Smooth muscle cell (in vitro differentiated cells): ENCODE results near the gene DOCK7. TPM values are rescaled to one million over a fixed set of nuclear protein-coding genes. Genes with fewer than 3 reads are reported as not detected.

Experiments used
- DNase-seq: peaks from one replicate; lab custom pipeline; 2025; ENCODE audit not compliant: unreplicated experiment; lab: John Stamatoyannopoulos, UW
- H2AFZ ChIP-seq: fragments of 200-600 bp; sonication (generic); 2 replicates; pipeline ENCODE4 v1.6.0; 2016; ENCODE audit warnings: antibody characterized with exemption, low read depth, mild to moderate bottlenecking
- H3F3A ChIP-seq: fragments of 200-600 bp; sonication (generic); 2 replicates; pipeline ENCODE4 v1.6.0; 2017; ENCODE audit warnings: antibody characterized with exemption, low read depth
- H3K27ac ChIP-seq: fragments of 200-600 bp; sonication (generic); 2 replicates; pipeline ENCODE4 v1.5.1; 2016; ENCODE audit warnings: low read depth, mild to moderate bottlenecking
- H3K27me3 ChIP-seq: fragments of 200-600 bp; sonication (generic); 2 replicates; pipeline ENCODE4 v1.6.1; 2016; ENCODE audit warnings: low read depth, mild to moderate bottlenecking
- H3K36me3 ChIP-seq: fragments of 200-600 bp; sonication (generic); 2 replicates; pipeline ENCODE4 v1.5.1; 2016; ENCODE audit warnings: low read depth
- H3K4me1 ChIP-seq: fragments of 200-600 bp; sonication (generic); 2 replicates; pipeline ENCODE4 v1.5.1; 2016; ENCODE audit warnings: low read depth
- H3K4me2 ChIP-seq: fragments of 200-600 bp; sonication (generic); 2 replicates; pipeline ENCODE4 v1.6.0; 2016; ENCODE audit warnings: mild to moderate bottlenecking
- H3K4me3 ChIP-seq: fragments of 200-600 bp; sonication (generic); 2 replicates; pipeline ENCODE4 v1.5.1; 2016; ENCODE audit warnings: mild to moderate bottlenecking
- H3K79me2 ChIP-seq: fragments of 200-600 bp; sonication (generic); 2 replicates; pipeline ENCODE4 v1.6.0; 2016; ENCODE audit warnings: low read depth, mild to moderate bottlenecking
- H3K9ac ChIP-seq: fragments of 200-600 bp; sonication (generic); 2 replicates; pipeline ENCODE4 v1.6.0; 2016; ENCODE audit warnings: low read depth
- H3K9me3 ChIP-seq: fragments of 200-600 bp; sonication (generic); replicated peaks from 2 replicates; pipeline ENCODE4 v1.5.1; 2016; ENCODE audit warnings: low read depth
- H4K20me1 ChIP-seq: fragments of 200-600 bp; sonication (generic); 2 replicates; pipeline ENCODE4 v1.6.0; 2016; ENCODE audit warnings: low read depth
- WGBS: methylation state at CpG from one replicate; pipeline ENCODE4 v1.1.7; 2016; ENCODE audit warnings: low lambda C conversion rate; 5-methylcytosine and 5-hydroxymethylcytosine counted together
- polyA plus RNA-seq: library from polyadenylated mRNA; unstranded; fragments of >200 nt; fragmentation: Nextera tagmentation; extraction: Ambion mirVana; gene quantifications from 2 replicates; pipeline ENCODE4 v1.2.1, GENCODE V29; 2016
- total RNA-seq: library from RNA; depleted of rRNA; stranded (reverse); fragments of >200 nt; gene quantifications from 2 replicates; pipeline ENCODE4 v1.2.3, GENCODE V29; 2014
- TF ChIP-seq, protein P1 (sequence below): fragments of 200-600 bp; sonication (generic); IDR thresholded peaks from 2 replicates; pipeline ENCODE4 v1.5.1; 2017; ENCODE audit warnings: borderline replicate concordance, mild to moderate bottlenecking, antibody characterized with exemption; ENCODE audit not compliant: insufficient read depth, poor library complexity, severe bottlenecking

Gene DOCK7
- total and polyA plus RNA-seq, 2 experiments from 2014 or later, result 19.6 to 81.3 TPM

DNA sequence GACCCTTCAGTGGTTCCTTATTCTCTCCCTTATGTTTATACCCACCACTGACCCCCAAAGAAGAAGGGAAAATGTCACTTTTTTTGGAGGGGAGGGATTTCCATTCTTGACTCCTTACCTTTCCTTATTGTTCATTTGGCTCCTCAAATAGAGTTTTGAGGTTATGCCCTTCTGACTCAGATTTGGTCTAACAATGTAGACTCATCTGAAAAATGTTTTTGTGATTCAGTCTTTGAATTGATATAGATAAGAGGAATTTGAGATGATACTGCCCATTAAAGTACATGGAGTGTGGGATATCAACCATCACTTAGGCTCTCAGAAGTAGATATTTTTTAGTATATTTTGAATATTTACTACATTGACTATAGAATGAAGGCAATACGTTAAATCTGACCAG lies 235.2 kb downstream of the DOCK7 start:
- no peaks in the 10 kb centered on the region for H3K9me3 ChIP-seq
- H4K20me1 ChIP-seq, result peaks cover 3% of the 10 kb centered on the region
- no peak overlapping the region for H3K9ac ChIP-seq
- DNase-seq, result no peak
- no peaks in the 10 kb centered on the region for H3K79me2 ChIP-seq
- H3K36me3 ChIP-seq, result peaks cover 9% of the 10 kb centered on the region
- no peak overlapping the region for H3K4me2 ChIP-seq
- no peak overlapping the region for H2AFZ ChIP-seq
- TF ChIP-seq, protein P1, sequence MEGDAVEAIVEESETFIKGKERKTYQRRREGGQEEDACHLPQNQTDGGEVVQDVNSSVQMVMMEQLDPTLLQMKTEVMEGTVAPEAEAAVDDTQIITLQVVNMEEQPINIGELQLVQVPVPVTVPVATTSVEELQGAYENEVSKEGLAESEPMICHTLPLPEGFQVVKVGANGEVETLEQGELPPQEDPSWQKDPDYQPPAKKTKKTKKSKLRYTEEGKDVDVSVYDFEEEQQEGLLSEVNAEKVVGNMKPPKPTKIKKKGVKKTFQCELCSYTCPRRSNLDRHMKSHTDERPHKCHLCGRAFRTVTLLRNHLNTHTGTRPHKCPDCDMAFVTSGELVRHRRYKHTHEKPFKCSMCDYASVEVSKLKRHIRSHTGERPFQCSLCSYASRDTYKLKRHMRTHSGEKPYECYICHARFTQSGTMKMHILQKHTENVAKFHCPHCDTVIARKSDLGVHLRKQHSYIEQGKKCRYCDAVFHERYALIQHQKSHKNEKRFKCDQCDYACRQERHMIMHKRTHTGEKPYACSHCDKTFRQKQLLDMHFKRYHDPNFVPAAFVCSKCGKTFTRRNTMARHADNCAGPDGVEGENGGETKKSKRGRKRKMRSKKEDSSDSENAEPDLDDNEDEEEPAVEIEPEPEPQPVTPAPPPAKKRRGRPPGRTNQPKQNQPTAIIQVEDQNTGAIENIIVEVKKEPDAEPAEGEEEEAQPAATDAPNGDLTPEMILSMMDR, result no peak
- 100% methylated on average over 1 of the region's 1 CpG for WGBS
- no peak overlapping the region for H3K4me3 ChIP-seq
- H3F3A ChIP-seq, result no peaks in the 10 kb centered on the region
- H3K4me1 ChIP-seq, result no peaks in the 10 kb centered on the region
- H3K27me3 ChIP-seq, result no peaks in the 10 kb centered on the region
- no peak overlapping the region for H3K27ac ChIP-seq

DNA sequence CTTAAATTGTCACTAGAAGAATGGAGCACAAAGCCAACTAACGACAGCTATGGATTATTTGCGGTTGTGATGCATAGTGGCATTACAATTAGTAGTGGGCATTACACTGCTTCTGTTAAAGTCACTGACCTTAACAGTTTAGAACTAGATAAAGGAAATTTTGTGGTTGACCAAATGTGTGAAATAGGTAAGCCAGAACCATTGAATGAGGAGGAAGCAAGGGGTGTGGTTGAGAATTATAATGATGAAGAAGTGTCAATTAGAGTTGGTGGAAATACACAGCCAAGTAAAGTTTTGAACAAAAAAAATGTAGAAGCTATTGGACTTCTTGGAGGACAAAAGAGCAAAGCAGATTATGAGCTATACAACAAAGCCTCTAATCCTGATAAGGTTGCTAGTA lies 237.9 kb downstream of the DOCK7 start:
- 98% methylated on average over 2 of the region's 2 CpGs for WGBS
- Histone ChIP-seq H4K20me1 (no peaks in the 10 kb centered on the region), H3K9me3 (no peaks in the 10 kb centered on the region), H3K27me3 (no peaks in the 10 kb centered on the region), H2AFZ (no peak overlapping the region), H3K4me3 (no peak overlapping the region), H3F3A (no peaks in the 10 kb centered on the region), H3K79me2 (no peaks in the 10 kb centered on the region), H3K27ac (no peak overlapping the region), H3K9ac (no peak overlapping the region), H3K36me3 (peaks cover 10% of the 10 kb centered on the region), H3K4me1 (no peaks in the 10 kb centered on the region), H3K4me2 (no peak overlapping the region)
- TF ChIP-seq, protein P1, result no peak
- no peak for DNase-seq

GRCh38 chr1:62448221-62448933 lies 239.8 kb downstream of the DOCK7 start:
- H3K79me2 ChIP-seq, result no peaks in the 10 kb centered on the region

More at GRCh38 chr1:62448221-62448933, 239.8 kb downstream of the DOCK7 start:
- no peaks in the 10 kb centered on the region for H3K4me1 ChIP-seq
- H3K4me2 ChIP-seq, result no peak overlapping the region
- H4K20me1 ChIP-seq, result no peaks in the 10 kb centered on the region
- no peak for DNase-seq
- no peaks in the 10 kb centered on the region for H3K27me3 ChIP-seq
- H3K4me3 ChIP-seq, result no peak overlapping the region
- WGBS, result 94% methylated on average over 3 of the region's 3 CpGs
- no peak overlapping the region for H2AFZ ChIP-seq
- TF ChIP-seq, protein P1, result no peak
- H3K9ac ChIP-seq, result no peak overlapping the region
- peaks cover 3% of the 10 kb centered on the region for H3K36me3 ChIP-seq
- H3F3A ChIP-seq, result no peaks in the 10 kb centered on the region
- H3K27ac ChIP-seq, result no peak overlapping the region
- no peaks in the 10 kb centered on the region for H3K9me3 ChIP-seq
